Left lung (tissue), 10 donors: ENCODE measurements around the gene FKBP7. TPM values are rescaled to one million over a fixed set of nuclear protein-coding genes. Genes with fewer than 3 reads are reported as not detected.
A peak's percentile ranks its signal among the peaks of the same experiment; 100 is the strongest.

Experiments
- ATAC-seq: fragments of 200-7000 bp; cut with Tn5 transposase; one replicate; pipeline ENCODE4 v1.9.1; 2020; ENCODE audit warnings: moderate library complexity
- DNase-seq, 4 donors: peaks; one replicate each; pipeline ENCODE4 v3.0.0-alpha.2; 2013 to 2020
- H3K27ac ChIP-seq, 2 donors: fragments of 200-600 bp; sonication (generic) in 1 of 2; one replicate each; pipeline versions ENCODE4 v1.5.0 to v1.8.0; 2020 to 2021
- H3K27me3 ChIP-seq, 2 donors: fragments of 200-600 bp; sonication (generic) in 1 of 2; one replicate each; pipeline versions ENCODE4 v1.5.0 to v1.8.0; 2020 to 2021
- H3K36me3 ChIP-seq, 2 donors: fragments of 200-600 bp; sonication (generic) in 1 of 2; one replicate each; pipeline versions ENCODE4 v1.5.0 to v1.8.0; 2020 to 2021
- H3K4me1 ChIP-seq, 2 donors: fragments of 200-600 bp; one replicate each; pipeline ENCODE4 v1.8.0; 2021
- H3K4me3 ChIP-seq, 2 donors: fragments of 200-600 bp; sonication (generic) in 1 of 2; one replicate each; pipeline versions ENCODE4 v1.5.0 to v1.8.0; 2020 to 2021; ENCODE audit warnings: mild to moderate bottlenecking in 1 of 2
- H3K9me3 ChIP-seq, 2 donors: fragments of 200-600 bp; sonication (generic) in 1 of 2; one replicate each; pipeline versions ENCODE4 v1.5.0 to v1.8.0; 2020 to 2021
- intact Hi-C, 2 donors: fragments of 100-400 bp; cut with DNase I; formaldehyde crosslinking; loops; one replicate each; pipeline versions ENCODE4 v1.11.2 to v1.14.2; 2022
- polyA plus RNA-seq, 6 donors: library from polyadenylated mRNA; unstranded; fragments of 120-200 nt; gene quantifications; one replicate each; pipeline ENCODE4 v1.2.1, GENCODE V29; 2013; ENCODE audit not compliant: insufficient read length in 6 of 6
- total RNA-seq, 2 donors: library from RNA; stranded (reverse); fragmentation: NEBNext Ultra II Directional; extraction: Animal tissue kit (Norgen Biotek cat#: 25700); gene quantifications; one replicate each; pipeline ENCODE4 v1.2.1, GENCODE V29; 2021
- TF ChIP-seq, protein P1 (sequence below), 2 donors: fragments of 200-600 bp; sonication (generic) in 1 of 2; IDR thresholded peaks; one replicate each; pipeline versions ENCODE4 v1.5.0 to v1.8.0; 2021; ENCODE audit warnings: antibody characterized with exemption in 2 of 2
- donor health status: DM: no; HTN: yes; CAD: no.
- donor health status: DM: no; HTN: no; CAD: no.

Gene FKBP7
- total and polyA plus RNA-seq, 8 donors, result 12.9 to 73.6 (median 64.4) TPM

DNA sequence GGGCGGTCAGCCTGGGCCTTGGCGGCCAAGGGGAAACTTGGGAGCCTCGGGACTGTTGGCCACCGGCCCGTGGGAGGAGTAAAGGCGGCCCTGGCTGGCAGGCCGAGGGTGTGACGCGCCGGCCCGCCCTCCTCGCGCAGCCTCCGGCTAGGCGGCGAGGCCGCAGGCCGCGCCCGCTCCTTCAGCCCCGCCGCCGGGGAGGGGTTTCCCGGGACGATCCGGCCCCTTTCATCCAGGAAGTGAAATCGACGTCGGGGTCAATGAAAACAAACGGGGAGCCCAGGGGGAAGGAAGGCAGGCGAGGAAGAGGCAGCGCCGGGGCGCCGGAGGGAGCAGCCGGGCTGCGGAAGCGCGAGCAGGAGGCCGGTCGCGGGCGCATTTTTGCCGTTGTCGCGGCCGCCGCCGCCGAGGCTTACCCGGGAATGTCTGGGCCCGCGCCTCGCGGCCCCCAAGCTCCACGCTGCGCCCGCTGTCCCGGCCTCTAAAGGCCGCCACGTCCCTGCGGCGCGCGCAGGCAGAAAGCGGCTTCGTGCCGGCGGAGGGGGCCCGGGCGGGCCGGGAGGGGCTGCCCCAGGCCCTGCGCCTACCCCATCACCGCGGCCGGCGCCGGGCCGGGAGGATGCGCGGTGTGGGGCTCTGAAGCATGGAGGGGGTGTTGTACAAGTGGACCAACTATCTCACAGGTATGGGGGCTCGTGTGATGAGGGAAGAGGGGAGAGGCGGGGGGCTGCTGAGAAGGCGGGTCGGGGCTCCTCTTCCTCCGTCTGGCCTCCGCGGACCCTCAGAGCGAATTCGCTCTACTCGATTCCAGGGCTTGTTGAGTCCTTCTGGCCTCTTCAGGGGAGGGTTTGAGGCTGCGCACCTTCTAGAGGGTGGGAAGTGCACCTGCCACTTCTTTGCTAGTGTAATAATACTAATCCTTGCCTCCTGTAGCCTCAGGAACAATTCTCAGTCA lies 2.1 kb upstream of the FKBP7 start, which contains the start of gene PLEKHA3:
Gene PLEKHA3 (plus strand): TSS at position 231 of the 955 bp plus-strand sequence. CDS start 413 bp downstream, at position 644.
- TF ChIP-seq, protein P1, sequence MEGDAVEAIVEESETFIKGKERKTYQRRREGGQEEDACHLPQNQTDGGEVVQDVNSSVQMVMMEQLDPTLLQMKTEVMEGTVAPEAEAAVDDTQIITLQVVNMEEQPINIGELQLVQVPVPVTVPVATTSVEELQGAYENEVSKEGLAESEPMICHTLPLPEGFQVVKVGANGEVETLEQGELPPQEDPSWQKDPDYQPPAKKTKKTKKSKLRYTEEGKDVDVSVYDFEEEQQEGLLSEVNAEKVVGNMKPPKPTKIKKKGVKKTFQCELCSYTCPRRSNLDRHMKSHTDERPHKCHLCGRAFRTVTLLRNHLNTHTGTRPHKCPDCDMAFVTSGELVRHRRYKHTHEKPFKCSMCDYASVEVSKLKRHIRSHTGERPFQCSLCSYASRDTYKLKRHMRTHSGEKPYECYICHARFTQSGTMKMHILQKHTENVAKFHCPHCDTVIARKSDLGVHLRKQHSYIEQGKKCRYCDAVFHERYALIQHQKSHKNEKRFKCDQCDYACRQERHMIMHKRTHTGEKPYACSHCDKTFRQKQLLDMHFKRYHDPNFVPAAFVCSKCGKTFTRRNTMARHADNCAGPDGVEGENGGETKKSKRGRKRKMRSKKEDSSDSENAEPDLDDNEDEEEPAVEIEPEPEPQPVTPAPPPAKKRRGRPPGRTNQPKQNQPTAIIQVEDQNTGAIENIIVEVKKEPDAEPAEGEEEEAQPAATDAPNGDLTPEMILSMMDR (IDR thresholded peaks at IDR 0.05), result no peak
- Histone ChIP-seq H3K4me3 (peak within 1 kb of the TSS; percentile 70 to 88), H3K4me1 (peaks cover 12 to 59% of the 10 kb centered on the region in 2 donors), H3K27me3 (no peaks in the 10 kb centered on the region), H3K9me3 (no peaks in the 10 kb centered on the region), H3K36me3 (no peaks in the 10 kb centered on the region), H3K27ac (peak within 1 kb of the TSS; percentile 97 to 99)
- DNase-seq (peak; percentile 95 to 99 (median 97)), ATAC-seq (peak; percentile 91)
- intact Hi-C loops, result no loop called here

DNA sequence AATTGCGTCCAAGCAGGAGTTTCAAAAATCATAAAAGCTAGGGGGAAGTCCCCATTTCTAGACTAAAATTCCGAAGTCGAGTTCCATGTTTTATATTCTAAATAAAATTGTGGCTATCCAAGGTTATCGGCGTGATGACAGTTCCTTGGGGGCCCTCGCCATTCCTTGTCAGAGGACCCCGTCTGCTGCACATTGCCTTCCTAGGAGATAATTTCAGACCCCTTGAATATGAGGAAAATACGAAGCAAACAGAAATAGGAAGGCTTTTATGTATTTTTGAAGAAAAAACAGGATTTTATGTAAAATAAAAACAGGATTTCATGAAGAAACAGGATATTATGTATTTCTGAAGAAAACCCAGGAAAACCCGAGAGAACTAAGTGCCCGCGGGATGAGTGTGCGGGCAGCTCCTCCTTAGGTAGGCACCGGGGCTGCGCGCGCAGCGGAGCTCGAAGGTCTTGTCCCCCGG lies 1.4 kb upstream of the FKBP7 start:
- intact Hi-C loops, result no loop called here
- Histone ChIP-seq H3K27ac (peak overlapping the region; percentile 97 to 99), H3K4me1 (peaks cover 12 to 57% of the 10 kb centered on the region in 2 donors), H3K4me3 (peak overlapping the region; percentile 70 to 88), H3K9me3 (no peaks in the 10 kb centered on the region), H3K27me3 (no peaks in the 10 kb centered on the region), H3K36me3 (no peaks in the 10 kb centered on the region)
- ATAC-seq (no peak), DNase-seq (no peak)
- TF ChIP-seq, protein P1 (IDR thresholded peaks at IDR 0.05), result no peak

DNA sequence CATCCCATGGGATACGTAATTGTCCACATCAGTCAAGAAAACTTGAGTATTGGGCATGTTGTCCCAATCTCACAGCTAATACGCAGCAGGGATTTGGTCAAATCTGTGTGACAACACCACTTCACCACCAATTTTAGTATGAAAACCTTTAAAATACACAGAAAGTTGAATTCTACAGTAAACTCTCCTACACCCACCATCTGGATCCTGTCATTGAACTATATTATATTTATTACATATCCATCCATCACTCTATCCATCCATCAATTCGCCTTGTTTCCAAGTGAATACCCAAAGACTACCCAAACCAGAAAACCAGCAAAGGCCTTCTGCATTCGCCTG lies 846 bp upstream of the FKBP7 start:
- peaks cover 12 to 51% of the 10 kb centered on the region in 2 donors for H3K4me1 ChIP-seq
- DNase-seq, result no peak
- H3K9me3 ChIP-seq, result no peaks in the 10 kb centered on the region
- H3K27me3 ChIP-seq, result no peaks in the 10 kb centered on the region
- peak overlapping the region; percentile 97 to 99 for H3K27ac ChIP-seq
- no peak for ATAC-seq
- no peaks in the 10 kb centered on the region for H3K36me3 ChIP-seq
- intact Hi-C loops, result no loop called here
- TF ChIP-seq, protein P1 (IDR thresholded peaks at IDR 0.05), result no peak
- peak overlapping the region; percentile 51 to 70 for H3K4me3 ChIP-seq

DNA sequence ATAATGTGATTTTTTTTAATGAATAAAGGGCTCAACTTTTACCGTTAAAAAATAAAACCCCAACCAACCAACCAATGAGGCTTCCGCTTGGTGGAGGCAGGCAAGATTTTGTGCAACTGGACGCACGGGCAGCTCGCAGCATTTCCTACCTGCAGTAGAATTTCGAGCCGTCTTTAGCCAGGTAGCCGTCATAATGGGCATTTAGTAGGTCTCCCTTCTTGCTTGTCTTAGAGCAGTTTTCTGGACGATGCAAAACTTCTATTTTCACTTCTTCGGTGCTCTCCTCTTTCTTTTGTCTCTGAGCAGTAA lies 316 bp downstream of the FKBP7 start:
- Histone ChIP-seq H3K27me3 (no peaks in the 10 kb centered on the region), H3K4me1 (peaks cover 12 to 40% of the 10 kb centered on the region in 2 donors), H3K9me3 (no peaks in the 10 kb centered on the region), H3K4me3 (peak overlapping the region; percentile 51 to 70), H3K36me3 (no peaks in the 10 kb centered on the region), H3K27ac (peak overlapping the region; percentile 97 to 99)
- intact Hi-C loops, result no loop called here
- DNase-seq (no peak), ATAC-seq (no peak)
- TF ChIP-seq, protein P1 (IDR thresholded peaks at IDR 0.05), result no peak

DNA sequence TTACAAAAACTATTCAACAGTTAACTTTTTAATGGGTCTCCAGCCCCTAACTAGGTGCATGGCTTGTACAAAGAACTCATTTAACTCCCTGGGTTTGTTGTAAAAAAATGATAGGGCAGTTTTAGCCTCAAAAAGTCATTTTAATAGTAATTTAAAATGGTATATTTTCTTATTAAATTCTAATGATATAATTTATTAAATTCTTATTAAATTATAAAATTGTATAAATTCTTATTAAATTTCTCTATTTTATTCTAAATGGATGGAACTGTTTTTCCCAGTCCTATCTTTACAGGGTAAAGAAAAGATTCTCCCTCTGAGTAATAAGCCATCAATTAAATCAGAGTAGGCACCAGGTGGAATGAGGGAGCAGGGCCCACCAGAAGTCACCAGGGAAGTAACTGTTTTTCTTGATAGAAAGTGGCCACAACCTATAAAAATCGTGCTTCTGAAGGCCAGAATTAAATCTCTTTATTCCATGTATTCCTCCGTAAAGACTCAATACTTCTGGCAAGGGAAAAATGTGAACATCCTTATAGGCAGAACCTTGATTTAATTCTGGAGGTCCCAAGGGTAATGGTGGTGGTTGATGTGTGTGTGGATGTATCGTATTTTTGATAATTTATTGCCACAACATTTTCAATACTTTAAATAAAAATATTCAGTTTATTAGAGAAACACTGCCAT lies 814 bp downstream of the FKBP7 start:
- no peaks in the 10 kb centered on the region for H3K36me3 ChIP-seq
- peak overlapping the region; percentile 97 to 99 for H3K27ac ChIP-seq
- intact Hi-C loops, result no loop called here
- H3K9me3 ChIP-seq, result no peaks in the 10 kb centered on the region
- peak overlapping the region; percentile 51 to 70 for H3K4me3 ChIP-seq
- peaks cover 12 to 35% of the 10 kb centered on the region in 2 donors for H3K4me1 ChIP-seq
- DNase-seq, result peak in 1 of 4 donors; percentile 13
- no peaks in the 10 kb centered on the region for H3K27me3 ChIP-seq
- TF ChIP-seq, protein P1 (IDR thresholded peaks at IDR 0.05), result no peak
- no peak for ATAC-seq
